Measurements from ENCODE around the gene TXNDC2. TPM values are rescaled to one million over a fixed set of nuclear protein-coding genes. Genes with fewer than 3 reads are reported as not detected.

TXNDC2 gene
- total RNA-seq, 1 experiment from 2014 or later: 0.28 TPM

DNA sequence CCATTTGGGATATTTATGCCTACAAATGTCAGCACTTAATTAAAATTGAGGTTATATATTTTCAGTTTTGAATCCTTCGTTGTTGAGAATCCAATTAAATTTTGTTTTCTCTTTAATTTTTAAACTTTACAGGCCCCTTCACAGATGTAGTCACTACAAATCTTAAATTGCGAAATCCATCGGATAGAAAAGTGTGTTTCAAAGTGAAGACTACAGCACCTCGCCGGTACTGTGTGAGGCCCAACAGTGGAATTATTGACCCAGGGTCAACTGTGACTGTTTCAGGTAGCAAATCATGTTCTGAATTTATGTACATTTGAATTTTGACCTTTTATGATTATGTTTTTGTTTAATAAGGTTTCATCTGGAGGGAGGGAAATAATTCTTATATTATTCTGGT lies 45.9 kb downstream of the TXNDC2 start:
- Histone ChIP-seq H3T11ph (ENCODE audit: low read length) (no peak overlapping the region), H3K27ac (ENCODE audit: insufficient read length, low read depth, low read length) (no peak overlapping the region), H3K79me2 (ENCODE audit: insufficient read depth, low read length) (peaks cover 12% of the 10 kb centered on the region), H2AK5ac (ENCODE audit: insufficient read length, low read length) (no peak overlapping the region), H3K4me1 (ENCODE audit: insufficient read depth, low read length) (no peaks in the 10 kb centered on the region; the same call in 1 of the 2 replicates), H3K56ac (ENCODE audit: insufficient read length, low read depth, low read length) (no peak overlapping the region), H3K18ac (ENCODE audit: insufficient read length, low read depth, low read length) (no peak overlapping the region), H4K91ac (ENCODE audit: insufficient read length, low read depth, low read length) (no peak overlapping the region), H2BK15ac (ENCODE audit: low read depth, low read length) (no peak overlapping the region), H2BK5ac (ENCODE audit: insufficient read length, low read length) (no peak overlapping the region), H2BK120ac (ENCODE audit: low read depth, low read length, poor library complexity, severe bottlenecking) (no peak overlapping the region), H3K4me2 (ENCODE audit: insufficient read depth, insufficient read length, low read length) (no peak overlapping the region), H3K23ac (ENCODE audit: insufficient read length, low read depth, low read length) (no peak overlapping the region), H2AFZ (ENCODE audit: low read length) (no peak overlapping the region), H3K79me1 (ENCODE audit: insufficient read depth, low read depth, low read length, poor library complexity, severe bottlenecking) (peaks cover 14% of the 10 kb centered on the region), H3K27me3 (ENCODE audit: insufficient read depth, low read length) (no peaks in the 10 kb centered on the region), H2BK12ac (ENCODE audit: insufficient read length, low read depth, low read length) (no peak overlapping the region), H4K20me1 (ENCODE audit: control insufficient read depth, insufficient read depth, insufficient read length) (no peaks in the 10 kb centered on the region), H3K9me3 (ENCODE audit: control insufficient read depth, low read depth, low read length) (no peaks in the 10 kb centered on the region), H4K8ac (replicated peaks; ENCODE audit: insufficient read length, low read depth, low read length) (no peak overlapping the region), H3K4ac (ENCODE audit: low read depth, low read length) (no peak overlapping the region), H3K14ac (ENCODE audit: insufficient read depth, low read length) (no peak overlapping the region), H4K5ac (ENCODE audit: insufficient read length, low read depth, low read length) (no peak overlapping the region), H3K9ac (ENCODE audit: extremely low read depth, insufficient read length, low read length) (no peak overlapping the region), H3K23me2 (ENCODE audit: insufficient read length, low read depth, low read length, poor library complexity, severe bottlenecking) (no peaks in the 10 kb centered on the region), H2BK20ac (ENCODE audit: low read depth, low read length, poor library complexity, severe bottlenecking) (no peak overlapping the region)
- Mint-ChIP-seq H3K27ac (peak overlapping the region in 1 of 3 experiments; percentile 32; a peak in 1 of 7 replicates), H3K9me3 (no peaks in the 10 kb centered on the region), H3K27me3 (ENCODE audit: low read depth) (no peaks in the 10 kb centered on the region), H3K4me3 (no peak overlapping the region), H3K36me3 (ENCODE audit: insufficient read depth in 1 of 3, low read depth in 3 of 3) (peaks cover 6 to 36% (median 16%) of the 10 kb centered on the region in 3 experiments; a peak in 6 of 7 replicates), H3K4me1 (peaks cover 26 to 40% of the 10 kb centered on the region in 2 experiments)
- WGBS (ENCODE audit: extremely low coverage, insufficient read length, low lambda C conversion rate): no CpG with 5 or more reads among the region's 5 CpGs
- no peak for DNase-seq
- TF ChIP-seq, protein P1, sequence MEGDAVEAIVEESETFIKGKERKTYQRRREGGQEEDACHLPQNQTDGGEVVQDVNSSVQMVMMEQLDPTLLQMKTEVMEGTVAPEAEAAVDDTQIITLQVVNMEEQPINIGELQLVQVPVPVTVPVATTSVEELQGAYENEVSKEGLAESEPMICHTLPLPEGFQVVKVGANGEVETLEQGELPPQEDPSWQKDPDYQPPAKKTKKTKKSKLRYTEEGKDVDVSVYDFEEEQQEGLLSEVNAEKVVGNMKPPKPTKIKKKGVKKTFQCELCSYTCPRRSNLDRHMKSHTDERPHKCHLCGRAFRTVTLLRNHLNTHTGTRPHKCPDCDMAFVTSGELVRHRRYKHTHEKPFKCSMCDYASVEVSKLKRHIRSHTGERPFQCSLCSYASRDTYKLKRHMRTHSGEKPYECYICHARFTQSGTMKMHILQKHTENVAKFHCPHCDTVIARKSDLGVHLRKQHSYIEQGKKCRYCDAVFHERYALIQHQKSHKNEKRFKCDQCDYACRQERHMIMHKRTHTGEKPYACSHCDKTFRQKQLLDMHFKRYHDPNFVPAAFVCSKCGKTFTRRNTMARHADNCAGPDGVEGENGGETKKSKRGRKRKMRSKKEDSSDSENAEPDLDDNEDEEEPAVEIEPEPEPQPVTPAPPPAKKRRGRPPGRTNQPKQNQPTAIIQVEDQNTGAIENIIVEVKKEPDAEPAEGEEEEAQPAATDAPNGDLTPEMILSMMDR (conservative IDR thresholded peaks at IDR 0.05): no peak

All from H9 (cell line).